ENCODE measurements around the gene NRBF2.

DNA sequence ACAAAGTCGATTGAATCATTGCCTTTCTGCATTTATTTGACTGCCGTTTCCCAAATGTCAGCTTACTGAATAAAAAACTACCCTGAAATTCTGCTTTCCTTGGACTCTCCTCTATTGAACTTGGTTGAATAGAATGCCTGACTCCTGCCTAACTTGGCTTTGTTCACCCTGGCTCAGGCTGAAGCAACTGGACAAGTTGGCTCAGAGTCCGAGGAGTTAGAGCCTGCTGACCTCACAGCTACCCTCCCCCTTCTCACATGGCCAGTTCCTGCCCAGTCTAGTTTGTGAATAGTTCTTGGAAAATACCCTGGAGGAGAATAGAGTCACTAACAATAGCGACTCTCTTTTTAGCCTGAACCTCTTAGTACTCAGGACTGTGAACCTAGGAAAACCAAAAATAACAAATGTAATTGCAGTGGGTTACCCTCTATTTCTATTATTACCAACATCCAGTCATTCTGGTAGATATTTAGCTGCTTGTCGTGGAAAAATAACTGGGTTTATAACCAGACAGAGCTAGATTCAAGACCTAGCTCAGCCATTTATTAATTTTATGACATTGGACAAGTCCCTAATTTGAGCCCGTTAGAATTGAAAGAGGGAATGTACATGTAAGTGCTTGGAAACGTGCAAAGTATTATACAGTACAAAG, 17.3 kb upstream of the NRBF2 start:
- no peak for TF ChIP-seq RAD21 (conservative IDR thresholded peaks at IDR 0.05 in 1 of 2, IDR thresholded peaks at IDR 0.05 in 1 of 2)
- no peak for TF ChIP-seq USF2 (IDR thresholded peaks at IDR 0.05)
- no peak for TF ChIP-seq CTCF (IDR thresholded peaks at IDR 0.05)
- TF ChIP-seq SMC3 (IDR thresholded peaks at IDR 0.05), result no peak
